Endothelial cell of umbilical vein (primary cell): ENCODE results near the gene GIGYF2. TPM values are rescaled to one million over a fixed set of nuclear protein-coding genes. Genes with fewer than 3 reads are reported as not detected.

ENCODE experiments used
- BruUV-seq: library from RNA; stranded (reverse); fragments of 400-500 nt; replicated peaks from 2 replicates; lab custom pipeline; 2021; lab: Mats Ljungman, UMichigan
- CTCF ChIA-PET: fragments of 300-600, 350-600 bp; sonication (Branson Sonifier 250); formaldehyde crosslinking; loops from one replicate; lab custom pipeline; 2021; ENCODE audit warnings: antibody characterized with exemption, inconsistent platforms; lab: Charles Lee
- POLR2A ChIA-PET: fragments of 300-600, 350-600 bp; sonication (Branson Sonifier 250); formaldehyde crosslinking; loops from one replicate; lab custom pipeline; 2021; ENCODE audit warnings: antibody characterized with exemption, inconsistent platforms; lab: Charles Lee
- DNase-seq: peaks from one replicate; pipeline ENCODE4 v3.0.0-alpha.2; 2011; ENCODE audit warnings: low read depth, low spot score
- FAIRE-seq: peaks from 2 replicates; lab custom pipeline; 2011; peaks lifted over from hg19 to GRCh38; lab: Jason Lieb, UNC
- H2AFZ ChIP-seq: 2 replicates; pipeline ENCODE4 v1.6.0; 2012; ENCODE audit warnings: low read depth, low read length, control low read depth, inconsistent platforms
- H3K27ac ChIP-seq: 2 replicates; pipeline ENCODE4 v1.5.1; 2011; ENCODE audit warnings: low read depth, mild to moderate bottlenecking, control low read depth, low read length, moderate library complexity; ENCODE audit not compliant: insufficient read depth
- H3K27me3 ChIP-seq, 2 experiments: 2 replicates each; pipeline versions ENCODE4 v1.6.0 to v1.6.1; 2011; ENCODE audit warnings: low read length in 2 of 2, mixed read lengths in 1 of 2; ENCODE audit not compliant: control insufficient read depth in 2 of 2, insufficient read depth in 2 of 2
- H3K36me3 ChIP-seq, 2 experiments: 2 replicates in 1 of 2; 3 replicates in 1 of 2; pipeline ENCODE4 v1.5.1; 2011; ENCODE audit warnings: low read length in 2 of 2, mild to moderate bottlenecking in 1 of 2, moderate library complexity in 1 of 2; ENCODE audit not compliant: control insufficient read depth in 2 of 2, insufficient read depth in 2 of 2; ENCODE audit errors: extremely low read depth in 1 of 2
- H3K4me1 ChIP-seq: 3 replicates; pipeline ENCODE4 v1.5.1; 2011; ENCODE audit warnings: mild to moderate bottlenecking, low read length; ENCODE audit not compliant: control insufficient read depth, insufficient read depth; ENCODE audit errors: extremely low read depth
- H3K4me2 ChIP-seq: 2 replicates; pipeline ENCODE4 v1.6.1; 2011; ENCODE audit warnings: low read length, control low read depth, mixed read lengths; ENCODE audit not compliant: insufficient read depth
- H3K4me3 ChIP-seq, 3 experiments: fragments of 200-600 bp in 1 of 3; sonication (generic), shearing (Covaris generic) in 1 of 3; replicated peaks in 1 of 3; 2 replicates each; pipeline ENCODE4 v1.5.1; 2011 to 2016; ENCODE audit warnings: control low read depth in 3 of 3, low read length in 3 of 3, mild to moderate bottlenecking in 2 of 3, inconsistent platforms in 1 of 3, low read depth in 1 of 3, moderate library complexity in 1 of 3; ENCODE audit not compliant: insufficient read depth in 1 of 3
- H3K79me2 ChIP-seq: 2 replicates; pipeline ENCODE4 v1.6.0; 2012; ENCODE audit warnings: low read length, inconsistent platforms; ENCODE audit not compliant: control insufficient read depth, insufficient read depth
- H3K9ac ChIP-seq: replicated peaks from 2 replicates; pipeline ENCODE3; 2011; ENCODE audit warnings: low read length, control low read depth; ENCODE audit not compliant: insufficient read depth; ENCODE audit errors: extremely low read depth
- H3K9me1 ChIP-seq: replicated peaks from 3 replicates; pipeline ENCODE4 v1.6.0; 2011; ENCODE audit warnings: mild to moderate bottlenecking, low read length; ENCODE audit not compliant: control insufficient read depth, insufficient read depth; ENCODE audit errors: extremely low read depth
- H3K9me3 ChIP-seq: replicated peaks from 2 replicates; pipeline ENCODE4 v1.5.1; 2012; ENCODE audit warnings: low read length, inconsistent platforms; ENCODE audit not compliant: control insufficient read depth, insufficient read depth
- H4K20me1 ChIP-seq: replicated peaks from 2 replicates; pipeline ENCODE3; 2011; ENCODE audit warnings: mild to moderate bottlenecking, low read length; ENCODE audit not compliant: control insufficient read depth, insufficient read depth; ENCODE audit errors: extremely low read depth
- EZH2 ChIP-seq: IDR thresholded peaks from 2 replicates; pipeline ENCODE4 v1.6.1; 2012; ENCODE audit warnings: borderline replicate concordance, low read depth, mild to moderate bottlenecking, moderate library complexity, low read length, inconsistent platforms; ENCODE audit not compliant: severe bottlenecking
- FOS ChIP-seq: IDR thresholded peaks from 2 replicates; pipeline ENCODE4 v1.6.1; 2011; ENCODE audit warnings: mild to moderate bottlenecking, low read length, moderate library complexity, borderline replicate concordance; ENCODE audit not compliant: insufficient read depth
- GATA2 ChIP-seq: IDR thresholded peaks from 2 replicates; pipeline ENCODE4 v1.7.0; 2011; ENCODE audit warnings: low read depth, mild to moderate bottlenecking, moderate library complexity, mixed read lengths, low read length; ENCODE audit not compliant: insufficient read length, insufficient read depth
- JUN ChIP-seq: IDR thresholded peaks from 2 replicates; pipeline ENCODE4 v1.6.1; 2011; ENCODE audit warnings: borderline replicate concordance, low read depth; ENCODE audit not compliant: insufficient read length, insufficient read depth
- MYC ChIP-seq: IDR thresholded peaks from one replicate; pipeline ENCODE4 v1.6.1; 2011; ENCODE audit warnings: mild to moderate bottlenecking, low read depth, low read length
- POLR2A ChIP-seq: IDR thresholded peaks from 2 replicates; pipeline ENCODE4 v1.6.1; 2012; ENCODE audit warnings: low read depth, mild to moderate bottlenecking, control low read depth, low read length
- POLR2AphosphoS5 ChIP-seq: IDR thresholded peaks from 2 replicates; pipeline ENCODE4 v1.6.1; 2012; ENCODE audit warnings: low read depth, mild to moderate bottlenecking, control low read depth, low read length, moderate library complexity; ENCODE audit not compliant: insufficient read depth
- dilution Hi-C: fragments of 300-500 bp; cut with MboI; formaldehyde crosslinking; loops from one replicate; pipeline ENCODE4 v1.15.0; 2019; ENCODE audit warnings: low sequenced_read_pairs; ENCODE audit not compliant: extremely low pct_ligation_motif_present
- intact Hi-C: fragments of 100-400 bp; cut with micrococcal nuclease; formaldehyde crosslinking; loops from one replicate; pipeline ENCODE4 v1.10.0; 2022
- polyA plus RNA-seq, 4 experiments: library from polyadenylated mRNA; depleted of rRNA in 3 of 4; stranded (reverse) in 3 of 4; unstranded in 1 of 4; fragments of >200 nt; gene quantifications; 2 replicates each; pipeline versions ENCODE4 v1.2.1 to v1.2.3, GENCODE V29; 2011 to 2012; ENCODE audit warnings: missing spikeins in 1 of 4
- total RNA-seq: library from RNA; stranded (reverse); gene quantifications from 2 replicates; pipeline ENCODE4 v1.2.3, GENCODE V29; 2021
- TF ChIP-seq, protein P1 (sequence below), 2 donors: IDR thresholded peaks; 1 replicate in 1 of 2; 2 replicates in 1 of 2; pipeline ENCODE4 v1.5.1; 2011; ENCODE audit warnings: low read length in 2 of 2, mild to moderate bottlenecking in 2 of 2, moderate library complexity in 2 of 2, control low read depth in 1 of 2, inconsistent platforms in 1 of 2, low read depth in 1 of 2; ENCODE audit not compliant: insufficient read depth in 1 of 2; ENCODE audit errors: extremely low read depth in 1 of 2
- TF ChIP-seq, protein P2 (sequence below): IDR thresholded peaks from 2 replicates; pipeline ENCODE4 v1.6.1; 2011; ENCODE audit not compliant: insufficient read depth, insufficient read length

Gene GIGYF2
- total and polyA plus RNA-seq, 2 donors (not counting 3 experiments of a cell fraction or from before 2014, with no cell fraction given): 22.9 to 56.4 TPM

DNA sequence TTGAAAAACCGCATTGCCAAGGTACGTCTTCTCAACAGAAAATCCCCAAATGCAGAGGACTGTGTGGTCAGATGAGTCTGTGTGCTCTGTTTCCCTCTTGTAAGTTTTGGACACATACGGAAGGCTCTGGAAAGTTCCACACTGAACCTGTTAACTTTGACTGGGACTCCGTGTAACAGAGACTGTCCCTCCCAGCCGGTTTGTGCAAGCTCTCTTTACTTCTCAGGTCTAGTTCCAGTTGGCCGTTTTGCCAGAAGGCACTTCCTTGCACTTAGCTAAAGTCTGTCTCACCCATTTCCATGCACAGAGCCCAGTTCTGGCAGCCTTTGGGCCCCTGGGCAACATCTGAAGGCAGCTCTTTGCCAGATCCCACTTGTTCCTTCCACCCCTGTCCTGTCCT, 41.7 kb upstream of the GIGYF2 start:
- no peak for FAIRE-seq
- dilution Hi-C loops: no loop called here

More for the DNA sequence above, 41.7 kb upstream of the GIGYF2 start:
- no TSS peak for BruUV-seq
- no peak for DNase-seq
- no peak overlapping the region for H3K4me3 ChIP-seq
- H3K9ac ChIP-seq: no peak overlapping the region
- ChIA-PET CTCF (interaction anchor here (0.7 to 1.2 kb wide), 2 partner anchors 22 to 69 kb away, joined by 3 read pairs; partner anchors contain the start of gene EFHD1), POLR2A (no interaction called here)
- H3K36me3 ChIP-seq: no peaks in the 10 kb centered on the region
- intact Hi-C loops: no loop called here
- no peaks in the 10 kb centered on the region for H3K79me2 ChIP-seq
- no peak overlapping the region for H3K27ac ChIP-seq
- no peaks in the 10 kb centered on the region for H3K4me1 ChIP-seq
- H2AFZ ChIP-seq: no peak overlapping the region
- no peaks in the 10 kb centered on the region for H3K9me1 ChIP-seq
- no peaks in the 10 kb centered on the region for H3K9me3 ChIP-seq
- no peaks in the 10 kb centered on the region for H3K27me3 ChIP-seq
- TF ChIP-seq MYC (no peak), POLR2AphosphoS5 (no peak), GATA2 (no peak), EZH2 (no peak), POLR2A (no peak), FOS (no peak), JUN (no peak)
- TF ChIP-seq, protein P1, sequence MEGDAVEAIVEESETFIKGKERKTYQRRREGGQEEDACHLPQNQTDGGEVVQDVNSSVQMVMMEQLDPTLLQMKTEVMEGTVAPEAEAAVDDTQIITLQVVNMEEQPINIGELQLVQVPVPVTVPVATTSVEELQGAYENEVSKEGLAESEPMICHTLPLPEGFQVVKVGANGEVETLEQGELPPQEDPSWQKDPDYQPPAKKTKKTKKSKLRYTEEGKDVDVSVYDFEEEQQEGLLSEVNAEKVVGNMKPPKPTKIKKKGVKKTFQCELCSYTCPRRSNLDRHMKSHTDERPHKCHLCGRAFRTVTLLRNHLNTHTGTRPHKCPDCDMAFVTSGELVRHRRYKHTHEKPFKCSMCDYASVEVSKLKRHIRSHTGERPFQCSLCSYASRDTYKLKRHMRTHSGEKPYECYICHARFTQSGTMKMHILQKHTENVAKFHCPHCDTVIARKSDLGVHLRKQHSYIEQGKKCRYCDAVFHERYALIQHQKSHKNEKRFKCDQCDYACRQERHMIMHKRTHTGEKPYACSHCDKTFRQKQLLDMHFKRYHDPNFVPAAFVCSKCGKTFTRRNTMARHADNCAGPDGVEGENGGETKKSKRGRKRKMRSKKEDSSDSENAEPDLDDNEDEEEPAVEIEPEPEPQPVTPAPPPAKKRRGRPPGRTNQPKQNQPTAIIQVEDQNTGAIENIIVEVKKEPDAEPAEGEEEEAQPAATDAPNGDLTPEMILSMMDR (IDR thresholded peaks at IDR 0.05; ENCODE audit: extremely low read depth in 1 of 2, insufficient read depth in 1 of 2, low read depth in 1 of 2, low read length in 2 of 2): no peak
- TF ChIP-seq, protein P2, sequence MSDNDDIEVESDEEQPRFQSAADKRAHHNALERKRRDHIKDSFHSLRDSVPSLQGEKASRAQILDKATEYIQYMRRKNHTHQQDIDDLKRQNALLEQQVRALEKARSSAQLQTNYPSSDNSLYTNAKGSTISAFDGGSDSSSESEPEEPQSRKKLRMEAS: no peak
- no peak overlapping the region for H3K4me2 ChIP-seq
- no peaks in the 10 kb centered on the region for H4K20me1 ChIP-seq
